ENCODE measurements around the gene PSAPL1.

Gene PSAPL1

GRCh38 chr4:7398104-7398423 is 36.7 kb downstream of the PSAPL1 start:
- Histone ChIP-seq H3K9me3 (ENCODE audit: control insufficient read depth in 2 of 2, low read length in 2 of 2) (no peaks in the 10 kb centered on the region), H3K9ac (ENCODE audit: low read depth in 1 of 2, low read length in 2 of 2) (no peak overlapping the region), H3K27ac (ENCODE audit: low read depth in 2 of 2, low read length in 2 of 2) (no peak overlapping the region), H3K4me1 (ENCODE audit: control insufficient read depth in 2 of 2, insufficient read depth in 2 of 2, low read length in 2 of 2) (peaks cover 0 to 2% of the 10 kb centered on the region in 2 donors), H3K27me3 (ENCODE audit: control insufficient read depth in 2 of 2, insufficient read depth in 2 of 2, low read length in 2 of 2) (no peaks in the 10 kb centered on the region), H3K36me3 (ENCODE audit: control insufficient read depth in 2 of 2, insufficient read depth in 2 of 2, low read length in 2 of 2) (no peaks in the 10 kb centered on the region), H3K4me3 (ENCODE audit: low read length in 2 of 2) (no peak overlapping the region)

- no peak overlapping the region for H3K4me3 ChIP-seq (ENCODE audit: low read length in 2 of 2)
- H3K9me3 ChIP-seq (ENCODE audit: control insufficient read depth in 2 of 2, low read length in 2 of 2): no peaks in the 10 kb centered on the region
- H3K36me3 ChIP-seq (ENCODE audit: control insufficient read depth in 2 of 2, insufficient read depth in 2 of 2, low read length in 2 of 2): no peaks in the 10 kb centered on the region
- no peak overlapping the region for H3K9ac ChIP-seq (ENCODE audit: low read depth in 1 of 2, low read length in 2 of 2)
- H3K27me3 ChIP-seq (ENCODE audit: control insufficient read depth in 2 of 2, insufficient read depth in 2 of 2, low read length in 2 of 2): no peaks in the 10 kb centered on the region
- peaks cover 0 to 2% of the 10 kb centered on the region in 2 donors for H3K4me1 ChIP-seq (ENCODE audit: control insufficient read depth in 2 of 2, insufficient read depth in 2 of 2, low read length in 2 of 2)
- no peak overlapping the region for H3K27ac ChIP-seq (ENCODE audit: low read depth in 2 of 2, low read length in 2 of 2)
Observed at GRCh38 chr4:7397206-7398103, 37.3 kb downstream of the PSAPL1 start.

GRCh38 chr4:7396186-7396910 is 38.4 kb downstream of the PSAPL1 start:
- Histone ChIP-seq H3K27me3 (ENCODE audit: control insufficient read depth in 2 of 2, insufficient read depth in 2 of 2, low read length in 2 of 2) (peaks cover 0 to 4% of the 10 kb centered on the region in 2 donors), H3K4me1 (ENCODE audit: control insufficient read depth in 2 of 2, insufficient read depth in 2 of 2, low read length in 2 of 2) (peaks cover 0 to 2% of the 10 kb centered on the region in 2 donors)

GRCh38 chr4:7395645-7396044 is 39.1 kb downstream of the PSAPL1 start:
- no peaks in the 10 kb centered on the region for H3K9me3 ChIP-seq (ENCODE audit: control insufficient read depth in 2 of 2, low read length in 2 of 2)
- H3K27ac ChIP-seq (ENCODE audit: low read depth in 2 of 2, low read length in 2 of 2): no peak overlapping the region
- no peak overlapping the region for H3K4me3 ChIP-seq (ENCODE audit: low read length in 2 of 2)
- H3K27me3 ChIP-seq (ENCODE audit: control insufficient read depth in 2 of 2, insufficient read depth in 2 of 2, low read length in 2 of 2): peaks cover 0 to 4% of the 10 kb centered on the region in 2 donors
- no peak overlapping the region for H3K9ac ChIP-seq (ENCODE audit: low read depth in 1 of 2, low read length in 2 of 2)
- peaks cover 0 to 2% of the 10 kb centered on the region in 2 donors for H3K4me1 ChIP-seq (ENCODE audit: control insufficient read depth in 2 of 2, insufficient read depth in 2 of 2, low read length in 2 of 2)
- no peaks in the 10 kb centered on the region for H3K36me3 ChIP-seq (ENCODE audit: control insufficient read depth in 2 of 2, insufficient read depth in 2 of 2, low read length in 2 of 2)

More at GRCh38 chr4:7396186-7396910, 38.4 kb downstream of the PSAPL1 start:
- H3K27ac ChIP-seq (ENCODE audit: low read depth in 2 of 2, low read length in 2 of 2): no peak overlapping the region
- no peak overlapping the region for H3K4me3 ChIP-seq (ENCODE audit: low read length in 2 of 2)
- H3K9me3 ChIP-seq (ENCODE audit: control insufficient read depth in 2 of 2, low read length in 2 of 2): no peaks in the 10 kb centered on the region
- H3K36me3 ChIP-seq (ENCODE audit: control insufficient read depth in 2 of 2, insufficient read depth in 2 of 2, low read length in 2 of 2): no peaks in the 10 kb centered on the region
- H3K9ac ChIP-seq (ENCODE audit: low read depth in 1 of 2, low read length in 2 of 2): no peak overlapping the region

GRCh38 chr4:7394681-7395451 is 39.9 kb downstream of the PSAPL1 start:
- no peak overlapping the region for H3K4me3 ChIP-seq (ENCODE audit: low read length in 2 of 2)
- H3K9ac ChIP-seq (ENCODE audit: low read depth in 1 of 2, low read length in 2 of 2): no peak overlapping the region

GRCh38 chr4:7393601-7394575 is 40.8 kb downstream of the PSAPL1 start:
- Histone ChIP-seq H3K4me1 (ENCODE audit: control insufficient read depth in 2 of 2, insufficient read depth in 2 of 2, low read length in 2 of 2) (peaks cover 0 to 2% of the 10 kb centered on the region in 2 donors), H3K36me3 (ENCODE audit: control insufficient read depth in 2 of 2, insufficient read depth in 2 of 2, low read length in 2 of 2) (no peaks in the 10 kb centered on the region), H3K27ac (ENCODE audit: low read depth in 2 of 2, low read length in 2 of 2) (no peak overlapping the region), H3K9ac (ENCODE audit: low read depth in 1 of 2, low read length in 2 of 2) (no peak overlapping the region), H3K4me3 (ENCODE audit: low read length in 2 of 2) (no peak overlapping the region), H3K27me3 (ENCODE audit: control insufficient read depth in 2 of 2, insufficient read depth in 2 of 2, low read length in 2 of 2) (peaks cover 0 to 4% of the 10 kb centered on the region in 2 donors), H3K9me3 (ENCODE audit: control insufficient read depth in 2 of 2, low read length in 2 of 2) (no peaks in the 10 kb centered on the region)

More at GRCh38 chr4:7394681-7395451, 39.9 kb downstream of the PSAPL1 start:
- Histone ChIP-seq H3K36me3 (ENCODE audit: control insufficient read depth in 2 of 2, insufficient read depth in 2 of 2, low read length in 2 of 2) (no peaks in the 10 kb centered on the region), H3K9me3 (ENCODE audit: control insufficient read depth in 2 of 2, low read length in 2 of 2) (no peaks in the 10 kb centered on the region), H3K27ac (ENCODE audit: low read depth in 2 of 2, low read length in 2 of 2) (no peak overlapping the region), H3K27me3 (ENCODE audit: control insufficient read depth in 2 of 2, insufficient read depth in 2 of 2, low read length in 2 of 2) (peaks cover 0 to 4% of the 10 kb centered on the region in 2 donors), H3K4me1 (ENCODE audit: control insufficient read depth in 2 of 2, insufficient read depth in 2 of 2, low read length in 2 of 2) (peaks cover 0 to 2% of the 10 kb centered on the region in 2 donors)

- Histone ChIP-seq H3K36me3 (ENCODE audit: control insufficient read depth in 2 of 2, insufficient read depth in 2 of 2, low read length in 2 of 2) (no peaks in the 10 kb centered on the region), H3K4me1 (ENCODE audit: control insufficient read depth in 2 of 2, insufficient read depth in 2 of 2, low read length in 2 of 2) (peaks cover 0 to 1% of the 10 kb centered on the region in 2 donors)
Observed at GRCh38 chr4:7392438-7393421, 42.0 kb downstream of the PSAPL1 start.

GRCh38 chr4:7391637-7392437 is 42.9 kb downstream of the PSAPL1 start:
- peaks cover 0 to 4% of the 10 kb centered on the region in 2 donors for H3K27me3 ChIP-seq (ENCODE audit: control insufficient read depth in 2 of 2, insufficient read depth in 2 of 2, low read length in 2 of 2)
- no peak overlapping the region for H3K27ac ChIP-seq (ENCODE audit: low read depth in 2 of 2, low read length in 2 of 2)
- H3K9ac ChIP-seq (ENCODE audit: low read depth in 1 of 2, low read length in 2 of 2): no peak overlapping the region
- no peaks in the 10 kb centered on the region for H3K9me3 ChIP-seq (ENCODE audit: control insufficient read depth in 2 of 2, low read length in 2 of 2)
- H3K36me3 ChIP-seq (ENCODE audit: control insufficient read depth in 2 of 2, insufficient read depth in 2 of 2, low read length in 2 of 2): no peaks in the 10 kb centered on the region
- no peaks in the 10 kb centered on the region for H3K4me1 ChIP-seq (ENCODE audit: control insufficient read depth in 2 of 2, insufficient read depth in 2 of 2, low read length in 2 of 2)
- no peak overlapping the region for H3K4me3 ChIP-seq (ENCODE audit: low read length in 2 of 2)

More at GRCh38 chr4:7392438-7393421, 42.0 kb downstream of the PSAPL1 start:
- Histone ChIP-seq H3K27ac (ENCODE audit: low read depth in 2 of 2, low read length in 2 of 2) (no peak overlapping the region), H3K9me3 (ENCODE audit: control insufficient read depth in 2 of 2, low read length in 2 of 2) (no peaks in the 10 kb centered on the region), H3K4me3 (ENCODE audit: low read length in 2 of 2) (no peak overlapping the region), H3K27me3 (ENCODE audit: control insufficient read depth in 2 of 2, insufficient read depth in 2 of 2, low read length in 2 of 2) (peaks cover 0 to 4% of the 10 kb centered on the region in 2 donors), H3K9ac (ENCODE audit: low read depth in 1 of 2, low read length in 2 of 2) (no peak overlapping the region)

All from mucosa of rectum (tissue), 2 donors.